Fibroblast of mammary gland (primary cell): Measurements from ENCODE around the gene TSPAN13.

Experiments used
- DNase-seq: peaks from one replicate; pipeline ENCODE4 v3.0.0-alpha.2; 2010; ENCODE audit warnings: low read depth
- H3K4me3 ChIP-seq: 2 replicates; pipeline ENCODE4 v1.5.1; 2011; ENCODE audit warnings: low read depth, mild to moderate bottlenecking, low read length, moderate library complexity; ENCODE audit not compliant: control insufficient read depth
- TF ChIP-seq, protein P1 (sequence below): conservative IDR thresholded peaks from 2 replicates; pipeline ENCODE4 v1.5.1; 2011; ENCODE audit warnings: low read depth, low read length, inconsistent platforms; ENCODE audit not compliant: control insufficient read depth, insufficient read depth

TSPAN13 gene

DNA sequence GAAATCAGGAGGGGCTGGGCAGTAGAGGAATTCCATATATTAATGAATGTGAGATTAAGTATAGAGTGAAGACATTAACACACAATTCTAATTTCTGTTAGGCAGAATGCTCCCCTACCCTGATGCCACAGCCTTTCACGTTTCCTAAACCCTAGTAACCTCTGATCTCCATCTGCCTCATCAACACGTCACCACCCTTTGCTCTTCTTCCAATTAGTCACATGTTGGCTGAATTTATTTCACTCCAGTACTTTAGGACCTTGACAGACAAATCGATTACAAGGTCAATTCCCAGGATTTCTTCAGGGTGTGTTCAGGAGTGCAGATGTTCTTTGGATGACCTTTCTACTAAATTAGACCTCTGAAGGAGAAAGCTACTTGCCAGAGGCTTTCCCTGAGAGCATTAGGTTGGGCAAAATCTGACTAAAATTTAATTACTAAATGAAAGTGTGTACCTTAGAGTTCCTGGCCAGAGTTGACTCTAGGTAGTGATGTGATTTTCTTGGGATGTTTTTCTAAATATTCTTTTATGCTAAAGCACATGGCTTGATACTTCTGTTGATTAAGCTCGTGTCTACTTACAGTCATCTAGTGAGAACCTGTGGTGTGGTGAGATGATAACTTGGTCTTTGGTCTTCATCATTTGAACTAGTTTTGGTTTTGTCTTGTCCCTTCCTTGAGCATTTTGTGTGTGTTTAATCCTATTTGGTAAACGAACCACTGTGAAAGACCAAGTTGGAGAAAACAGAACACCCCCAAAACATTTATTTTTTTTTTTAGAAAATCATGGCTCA, 38.5 kb downstream of the TSPAN13 start:
- peak; percentile 86 for DNase-seq
- H3K4me3 ChIP-seq, result no peak overlapping the region
- TF ChIP-seq, protein P1, sequence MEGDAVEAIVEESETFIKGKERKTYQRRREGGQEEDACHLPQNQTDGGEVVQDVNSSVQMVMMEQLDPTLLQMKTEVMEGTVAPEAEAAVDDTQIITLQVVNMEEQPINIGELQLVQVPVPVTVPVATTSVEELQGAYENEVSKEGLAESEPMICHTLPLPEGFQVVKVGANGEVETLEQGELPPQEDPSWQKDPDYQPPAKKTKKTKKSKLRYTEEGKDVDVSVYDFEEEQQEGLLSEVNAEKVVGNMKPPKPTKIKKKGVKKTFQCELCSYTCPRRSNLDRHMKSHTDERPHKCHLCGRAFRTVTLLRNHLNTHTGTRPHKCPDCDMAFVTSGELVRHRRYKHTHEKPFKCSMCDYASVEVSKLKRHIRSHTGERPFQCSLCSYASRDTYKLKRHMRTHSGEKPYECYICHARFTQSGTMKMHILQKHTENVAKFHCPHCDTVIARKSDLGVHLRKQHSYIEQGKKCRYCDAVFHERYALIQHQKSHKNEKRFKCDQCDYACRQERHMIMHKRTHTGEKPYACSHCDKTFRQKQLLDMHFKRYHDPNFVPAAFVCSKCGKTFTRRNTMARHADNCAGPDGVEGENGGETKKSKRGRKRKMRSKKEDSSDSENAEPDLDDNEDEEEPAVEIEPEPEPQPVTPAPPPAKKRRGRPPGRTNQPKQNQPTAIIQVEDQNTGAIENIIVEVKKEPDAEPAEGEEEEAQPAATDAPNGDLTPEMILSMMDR, result no peak

DNA sequence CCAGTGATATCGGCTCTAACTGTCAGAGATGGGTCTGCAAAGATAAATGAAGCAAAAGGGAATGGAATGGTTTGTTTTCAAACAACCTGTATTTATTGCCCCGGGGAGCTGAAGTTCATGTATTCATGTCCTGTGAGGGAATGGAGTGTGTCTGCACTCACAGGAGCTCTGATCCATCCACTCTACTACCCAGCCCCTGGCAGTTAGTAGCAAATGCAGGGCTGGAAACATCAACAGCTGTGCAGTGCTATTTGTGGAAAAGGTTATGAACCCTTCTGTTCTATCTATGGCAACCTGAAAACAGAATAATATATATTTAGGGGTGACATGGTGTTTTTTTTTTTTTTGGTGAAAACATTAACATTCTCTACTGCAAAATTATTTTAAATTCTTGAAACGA, 41.4 kb downstream of the TSPAN13 start:
- no peak overlapping the region for H3K4me3 ChIP-seq
- no peak for DNase-seq
- TF ChIP-seq, protein P1, result no peak

DNA sequence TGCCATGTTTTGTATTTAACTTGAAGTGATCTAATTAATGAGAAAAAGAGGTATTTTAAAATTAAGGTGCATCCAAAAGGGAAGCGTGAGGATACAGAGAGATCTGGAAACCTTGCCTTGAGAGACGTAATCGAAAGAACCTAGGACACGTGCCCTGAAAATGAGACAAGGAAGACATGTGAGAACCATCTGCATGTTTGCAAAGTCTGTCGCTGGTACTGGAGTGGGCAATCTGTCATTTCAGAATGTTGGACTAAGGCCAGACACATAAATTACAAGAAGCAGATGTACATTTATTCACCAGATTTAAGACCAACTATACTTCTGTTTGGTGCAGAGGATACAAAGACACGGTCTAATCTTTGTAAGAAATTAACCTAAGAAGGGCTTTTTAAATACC, 42.1 kb downstream of the TSPAN13 start:
- H3K4me3 ChIP-seq, result no peak overlapping the region
- TF ChIP-seq, protein P1, result no peak
- no peak for DNase-seq

DNA sequence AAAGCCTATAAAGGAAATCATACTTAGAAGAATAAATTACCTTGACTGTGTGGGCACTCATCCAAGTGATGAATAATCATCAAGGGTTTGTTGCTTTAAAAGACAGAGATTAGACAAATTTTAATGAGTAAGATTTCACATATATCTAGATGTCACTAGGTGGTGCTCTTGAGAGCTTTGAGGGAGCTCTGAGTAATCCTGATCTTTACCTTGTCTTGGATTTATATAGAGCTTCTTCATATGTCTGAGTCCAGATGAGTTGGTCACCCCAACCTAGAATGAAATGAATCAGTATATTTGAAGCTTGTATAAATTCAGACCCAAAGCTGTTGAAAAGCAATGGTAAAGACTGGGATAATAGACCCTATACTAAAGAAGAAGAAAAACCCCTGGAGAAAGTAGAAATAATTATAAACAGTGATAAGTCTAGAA, 47.6 kb downstream of the TSPAN13 start:
- DNase-seq, result peak; percentile 91
- TF ChIP-seq, protein P1, result peak; percentile 68
- no peak overlapping the region for H3K4me3 ChIP-seq

DNA sequence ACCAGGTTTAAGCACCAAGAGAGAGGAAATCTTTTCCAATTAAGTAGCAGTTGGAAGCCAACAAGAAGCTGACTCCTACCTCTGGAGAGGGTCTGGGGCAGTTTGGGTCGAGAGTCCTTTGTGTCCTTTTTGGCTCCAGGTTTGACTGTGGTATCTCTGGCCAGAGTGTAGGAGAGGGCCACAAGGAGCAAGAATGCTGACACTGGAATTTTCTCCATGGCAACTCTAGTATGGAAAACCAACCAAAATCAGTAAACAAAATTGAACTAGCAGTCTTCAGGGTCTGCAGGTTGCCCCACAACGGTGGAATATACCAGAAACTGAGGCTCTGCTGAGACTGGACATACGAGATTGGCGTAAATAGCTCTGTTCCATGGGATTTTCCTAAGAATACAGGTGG, 48.0 kb downstream of the TSPAN13 start:
- TF ChIP-seq, protein P1, result no peak

DNA sequence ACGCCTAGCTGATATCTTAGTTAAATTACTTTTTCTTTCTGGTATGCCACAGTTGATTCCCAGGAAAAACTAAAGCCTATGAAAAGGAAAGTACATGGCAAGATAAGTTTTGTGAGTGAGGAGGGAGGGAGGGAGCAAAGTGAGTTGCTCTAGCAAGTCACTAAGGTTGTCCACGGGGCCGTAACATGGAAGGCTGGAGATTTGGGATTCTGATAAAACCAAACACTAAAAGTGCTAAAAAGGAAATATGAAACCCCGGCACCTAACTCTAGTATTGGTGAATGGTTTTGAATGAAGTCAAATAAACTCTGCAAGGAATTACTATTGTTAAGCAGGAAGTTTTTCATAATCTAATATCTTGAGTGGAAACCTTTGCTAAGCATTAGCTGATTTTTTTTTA, 49.6 kb downstream of the TSPAN13 start:
- H3K4me3 ChIP-seq, result no peak overlapping the region
- TF ChIP-seq, protein P1, result no peak
- DNase-seq, result no peak

More for the DNA sequence above, 48.0 kb downstream of the TSPAN13 start:
- DNase-seq, result no peak
- no peak overlapping the region for H3K4me3 ChIP-seq
